Measurements from ENCODE around the gene PPARGC1A. TPM values are rescaled to one million over a fixed set of nuclear protein-coding genes. Genes with fewer than 3 reads are reported as not detected.

Gene PPARGC1A
- polyA plus RNA-seq, 4 donors = 1.3 to 38.2 (median 28.0) TPM

GRCh38 chr4:23782778-23783437 is 106.9 kb downstream of the PPARGC1A start:
- DNase-seq (ENCODE audit: low read depth in 4 of 4, low spot score in 3 of 4) = peak in 1 of 4 donors; percentile 21

- DNase-seq (ENCODE audit: low read depth in 4 of 4, low spot score in 3 of 4) = no peak
Observed at GRCh38 chr4:23779839-23780238, 110.0 kb downstream of the PPARGC1A start.

GRCh38 chr4:23779422-23779821 is 110.4 kb downstream of the PPARGC1A start:
- no peak for DNase-seq (ENCODE audit: low read depth in 4 of 4, low spot score in 3 of 4)

GRCh38 chr4:23775694-23776093 is 114.2 kb downstream of the PPARGC1A start:
- no peak for DNase-seq (ENCODE audit: low read depth in 4 of 4, low spot score in 3 of 4)

DNA sequence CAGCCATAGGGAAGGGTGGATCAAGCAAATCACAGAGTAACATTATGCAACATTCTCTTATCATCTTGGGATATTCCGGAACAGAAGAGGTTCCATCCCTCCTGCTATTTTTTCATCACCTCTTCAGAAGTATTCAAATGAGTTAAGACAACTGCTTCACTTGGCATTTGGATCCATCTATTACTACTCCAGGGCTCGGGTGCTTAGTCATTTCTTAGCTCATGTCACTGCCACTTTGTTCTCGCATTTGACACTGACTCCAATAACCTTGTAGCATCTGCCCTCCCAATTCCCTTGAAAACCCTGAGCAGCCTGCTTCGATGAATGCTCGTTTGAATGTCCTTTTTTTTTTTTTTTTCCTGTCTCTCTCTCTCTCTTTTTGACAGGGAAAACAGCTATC is 114.9 kb downstream of the PPARGC1A start:
- DNase-seq (ENCODE audit: low read depth in 4 of 4, low spot score in 3 of 4) = no peak

- DNase-seq (ENCODE audit: low read depth in 4 of 4, low spot score in 3 of 4) = no peak
Observed at GRCh38 chr4:23773884-23774636, 115.8 kb downstream of the PPARGC1A start.

GRCh38 chr4:23770011-23770410 is 119.8 kb downstream of the PPARGC1A start:
- peak in 1 of 4 donors; percentile 14 for DNase-seq (ENCODE audit: low read depth in 4 of 4, low spot score in 3 of 4)

DNA sequence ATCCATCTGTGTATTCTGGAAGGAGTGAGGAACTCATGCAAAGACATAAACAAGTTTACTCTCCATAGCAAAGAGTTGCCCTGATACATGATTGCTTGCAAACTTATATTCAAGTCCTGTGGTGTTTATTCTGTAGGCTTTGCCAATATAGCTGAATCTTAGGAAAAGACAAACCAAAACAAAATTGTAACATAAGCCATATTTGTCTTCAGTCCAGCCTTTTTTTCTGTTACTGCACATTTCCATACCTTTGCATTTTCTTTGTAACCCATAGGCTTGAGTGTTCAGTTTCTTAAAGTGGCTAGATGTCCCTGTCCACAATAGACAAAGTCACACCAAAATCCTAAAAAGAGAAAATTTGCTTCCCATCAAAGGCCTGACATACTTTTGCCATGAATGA is 120.4 kb downstream of the PPARGC1A start:
- no peak for DNase-seq (ENCODE audit: low read depth in 4 of 4, low spot score in 3 of 4)

DNA sequence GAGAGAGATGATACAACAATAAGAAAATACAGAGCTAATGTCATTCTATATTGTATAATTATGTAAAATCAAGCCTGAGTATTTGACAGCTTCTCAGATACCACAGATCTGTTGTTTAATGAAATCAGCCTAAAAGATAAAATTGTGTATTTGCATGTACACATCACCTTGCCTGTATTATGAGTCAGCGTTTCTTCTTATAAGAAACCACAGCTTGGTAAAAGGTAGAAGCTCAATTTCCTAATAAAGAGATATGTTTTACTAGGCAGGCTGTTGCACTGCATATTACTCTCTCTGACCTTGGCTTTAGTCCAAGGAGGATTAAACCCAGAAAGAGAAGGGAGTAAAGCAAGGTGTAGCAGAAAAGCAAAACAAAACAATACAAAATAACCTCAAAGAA is 121.3 kb downstream of the PPARGC1A start:
- DNase-seq (ENCODE audit: low read depth in 4 of 4, low spot score in 3 of 4) = no peak

DNA sequence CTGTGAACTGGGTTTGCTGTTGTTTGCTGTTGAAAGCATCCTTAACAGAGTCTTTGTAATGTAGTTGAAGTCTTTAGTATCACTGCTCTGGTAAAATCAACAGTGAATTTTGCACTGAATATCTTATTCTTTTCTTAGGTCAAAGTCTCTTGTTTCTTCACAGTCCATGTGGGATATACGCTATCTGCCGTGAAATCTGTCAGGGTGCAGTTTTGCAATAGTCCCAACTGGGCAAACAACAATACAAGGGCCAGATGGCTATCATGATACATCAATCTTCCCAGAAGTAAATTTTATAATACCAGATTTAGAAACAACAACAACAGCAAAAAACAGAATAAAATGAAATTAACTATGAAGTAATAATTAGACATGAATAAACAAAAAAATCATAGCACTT is 123.5 kb downstream of the PPARGC1A start:
- no peak for DNase-seq (ENCODE audit: low read depth in 4 of 4, low spot score in 3 of 4)

GRCh38 chr4:23763559-23763958 is 126.3 kb downstream of the PPARGC1A start:
- DNase-seq (ENCODE audit: low read depth in 4 of 4, low spot score in 3 of 4) = no peak

DNA sequence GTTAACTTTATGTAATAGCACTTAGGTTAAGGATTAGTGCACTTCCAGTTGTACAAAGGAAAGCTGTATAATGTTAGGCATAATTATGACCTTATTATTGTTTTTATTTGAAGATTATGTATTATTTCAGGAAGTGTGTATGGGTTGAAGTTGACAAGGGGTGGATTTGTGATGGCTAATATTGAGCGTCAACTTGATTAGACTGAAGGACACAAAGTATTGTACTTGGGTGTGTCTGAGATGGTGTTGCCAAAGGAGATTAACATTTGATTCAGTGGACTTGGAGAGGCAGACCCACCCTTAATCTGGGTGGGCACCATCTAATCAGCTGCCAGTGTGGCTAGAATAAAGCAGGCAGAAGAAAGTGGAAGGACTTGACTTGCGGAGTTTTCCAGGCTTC is 127.3 kb downstream of the PPARGC1A start:
- no peak for DNase-seq (ENCODE audit: low read depth in 4 of 4, low spot score in 3 of 4)

DNA sequence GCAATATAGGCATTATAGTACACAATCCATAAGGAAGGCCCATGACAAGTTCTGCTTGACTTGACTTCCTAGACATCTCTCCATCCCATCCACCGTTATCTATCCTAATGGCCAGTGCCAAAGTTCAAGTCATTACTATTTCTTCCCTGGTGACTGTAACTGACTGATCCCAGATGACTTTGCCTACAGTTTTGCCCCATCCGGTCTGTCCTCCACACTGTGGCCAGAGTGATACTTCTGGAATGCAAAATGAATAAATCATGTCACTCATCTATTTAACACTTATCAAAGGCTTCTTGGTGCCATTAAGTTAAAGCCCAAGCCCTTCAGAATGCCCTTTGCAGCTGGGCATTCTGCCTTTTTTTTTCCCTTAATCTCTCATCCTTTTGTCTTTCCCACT is 130.8 kb downstream of the PPARGC1A start:
- DNase-seq (ENCODE audit: low read depth in 4 of 4, low spot score in 3 of 4) = no peak

DNA sequence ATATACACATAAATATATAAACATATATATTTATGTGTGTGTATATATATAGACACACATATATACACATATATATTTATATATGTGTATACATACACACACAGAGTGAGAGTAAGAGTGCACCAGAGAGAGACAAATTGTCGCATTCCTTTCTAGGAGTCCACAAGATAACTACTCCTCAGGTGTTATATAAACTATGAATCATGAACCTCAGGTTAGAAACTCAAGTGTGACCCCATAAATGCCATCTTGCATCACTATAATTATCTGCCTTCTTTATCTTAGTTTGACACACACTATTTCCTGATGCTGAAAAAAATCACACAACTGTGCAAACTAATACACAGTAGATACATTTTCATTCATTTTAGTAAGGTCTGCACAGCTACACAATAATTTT is 135.2 kb downstream of the PPARGC1A start:
- no peak for DNase-seq (ENCODE audit: low read depth in 4 of 4, low spot score in 3 of 4)

- DNase-seq (ENCODE audit: low read depth in 4 of 4, low spot score in 3 of 4) = no peak
Observed at GRCh38 chr4:23750125-23750524, 139.7 kb downstream of the PPARGC1A start.

DNA sequence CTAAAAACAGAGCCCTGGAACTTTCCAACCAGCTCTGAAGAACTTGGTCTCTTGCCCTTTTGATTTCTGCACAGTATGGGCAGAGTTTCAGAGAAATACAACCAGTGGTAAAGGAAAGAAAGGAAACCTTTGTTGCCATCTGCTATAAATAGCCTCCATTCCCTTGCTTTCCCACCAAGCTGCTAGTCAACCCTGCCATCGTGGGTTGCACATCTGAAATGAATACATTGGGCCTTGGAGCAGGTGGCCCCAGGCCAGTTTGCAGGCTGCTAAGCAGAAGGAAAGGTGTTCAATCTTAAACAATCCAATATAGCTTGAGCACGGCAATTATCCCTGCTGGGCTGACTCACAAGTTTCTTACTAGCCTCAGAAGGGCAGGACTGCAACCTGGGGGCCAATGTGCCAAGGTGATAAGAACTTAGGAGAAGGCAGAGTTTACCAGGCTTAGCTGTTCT is 142.5 kb downstream of the PPARGC1A start:
- no peak for DNase-seq (ENCODE audit: low read depth in 4 of 4, low spot score in 3 of 4)

DNA sequence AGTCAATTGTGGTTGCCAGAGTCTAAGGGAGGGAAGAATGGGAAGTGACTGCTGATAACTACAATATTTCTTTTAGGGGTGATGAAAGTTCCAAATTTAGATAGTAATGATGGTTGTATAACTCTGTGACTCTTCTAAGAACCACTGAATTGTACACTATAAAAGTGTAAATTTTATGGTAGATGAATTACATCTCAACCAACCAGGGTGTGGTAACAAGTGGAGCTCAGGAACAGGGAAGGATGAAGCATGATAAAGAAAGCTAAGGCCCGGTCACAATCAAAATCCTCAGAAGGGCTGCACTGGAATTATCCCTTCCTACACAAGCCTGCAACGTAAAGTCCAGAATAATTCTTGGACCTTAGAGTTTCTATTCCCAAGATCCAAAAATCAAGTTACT is 143.2 kb downstream of the PPARGC1A start:
- DNase-seq (ENCODE audit: low read depth in 4 of 4, low spot score in 3 of 4) = no peak

- no peak for DNase-seq (ENCODE audit: low read depth in 4 of 4, low spot score in 3 of 4)
Observed at GRCh38 chr4:23746027-23746426, 143.8 kb downstream of the PPARGC1A start.

- DNase-seq (ENCODE audit: low read depth in 4 of 4, low spot score in 3 of 4) = no peak
Observed at GRCh38 chr4:23745377-23745776, 144.5 kb downstream of the PPARGC1A start.

All from left renal pelvis (tissue), 4 donors.